IMR-90 (cell line): Measurements from ENCODE around the gene UNK. TPM values are rescaled to one million over a fixed set of nuclear protein-coding genes. Genes with fewer than 3 reads are reported as not detected.

Source experiments
- ATAC-seq: fragments of 200-7000 bp; cut with Tn5 transposase; 2 replicates; pipeline ENCODE4 v1.9.1; 2020; ENCODE audit warnings: low read depth, mild to moderate bottlenecking, moderate library complexity
- BruUV-seq: library from RNA; stranded (reverse); fragments of 400-500 nt; replicated peaks from 2 replicates; lab custom pipeline; 2021; lab: Mats Ljungman, UMichigan
- CTCF ChIA-PET: fragments of 300-600 bp; formaldehyde crosslinking; extraction: SDS; loops from one replicate; lab custom pipeline; 2021; ENCODE audit warnings: antibody characterized with exemption; lab: Yijun Ruan, JAX
- POLR2A ChIA-PET: fragments of 300-600 bp; sonication (Branson Sonifier 250); formaldehyde crosslinking; loops from one replicate; lab custom pipeline; 2022; ENCODE audit warnings: antibody characterized with exemption; ENCODE audit not compliant: unreplicated experiment; lab: Charles Lee
- DNase-seq: peaks from one replicate; pipeline ENCODE4 v3.0.0; 2013
- H2AFZ ChIP-seq: replicated peaks from 2 replicates; pipeline ENCODE3; 2013; ENCODE audit warnings: low read length, mild to moderate bottlenecking; ENCODE audit not compliant: poor library complexity
- H2AK5ac ChIP-seq: 2 replicates; pipeline ENCODE4 v1.6.1; 2013; ENCODE audit warnings: low read depth, low read length, inconsistent platforms
- H2AK9ac ChIP-seq: replicated peaks from 2 replicates; pipeline ENCODE3; 2013; ENCODE audit warnings: mild to moderate bottlenecking, low read depth, low read length, moderate library complexity; ENCODE audit not compliant: poor library complexity
- H2BK120ac ChIP-seq: 2 replicates; pipeline ENCODE4 v1.6.1; 2013; ENCODE audit warnings: low read depth, low read length, inconsistent platforms
- H2BK15ac ChIP-seq: 3 replicates; pipeline ENCODE4 v1.6.1; 2013; ENCODE audit warnings: low read depth, low read length, inconsistent platforms
- H2BK20ac ChIP-seq: 2 replicates; pipeline ENCODE4 v1.6.1; 2013; ENCODE audit warnings: low read depth, mild to moderate bottlenecking, inconsistent platforms, low read length, moderate library complexity
- H2BK5ac ChIP-seq: 2 replicates; pipeline ENCODE4 v1.6.1; 2013; ENCODE audit warnings: mild to moderate bottlenecking, low read depth, low read length, inconsistent platforms; ENCODE audit not compliant: poor library complexity, severe bottlenecking
- H3K14ac ChIP-seq: replicated peaks from 2 replicates; pipeline ENCODE4 v1.6.1; 2013; ENCODE audit warnings: low read depth, low read length, inconsistent platforms
- H3K18ac ChIP-seq: 2 replicates; pipeline ENCODE4 v1.6.1; 2013; ENCODE audit warnings: low read depth, low read length, control low read depth
- H3K23ac ChIP-seq: 2 replicates; pipeline ENCODE4 v1.6.1; 2013; ENCODE audit warnings: low read depth, low read length, inconsistent platforms
- H3K27ac ChIP-seq: 2 replicates; pipeline ENCODE4 v1.5.1; 2013; ENCODE audit warnings: mild to moderate bottlenecking, control low read depth, low read length; ENCODE audit not compliant: insufficient read depth
- H3K27me3 ChIP-seq: 2 replicates; pipeline ENCODE4 v1.6.1; 2013; ENCODE audit warnings: low read length; ENCODE audit not compliant: control insufficient read depth, insufficient read depth
- H3K36me3 ChIP-seq: 2 replicates; pipeline ENCODE4 v1.6.1; 2013; ENCODE audit warnings: low read length, mixed read lengths; ENCODE audit not compliant: control insufficient read depth, insufficient read depth
- H3K4ac ChIP-seq: 2 replicates; pipeline ENCODE4 v1.6.1; 2013; ENCODE audit warnings: low read depth, low read length, inconsistent platforms
- H3K4me1 ChIP-seq: 2 replicates; pipeline ENCODE4 v1.6.1; 2013; ENCODE audit warnings: low read length, mixed read lengths; ENCODE audit not compliant: control insufficient read depth, insufficient read depth
- H3K4me2 ChIP-seq: 2 replicates; pipeline ENCODE4 v1.6.1; 2013; ENCODE audit warnings: low read depth, mild to moderate bottlenecking, control low read depth, low read length, moderate library complexity
- H3K4me3 ChIP-seq: 2 replicates; pipeline ENCODE4 v1.5.1; 2013; ENCODE audit warnings: low read depth, mild to moderate bottlenecking, control low read depth, low read length, moderate library complexity; ENCODE audit not compliant: insufficient read depth
- H3K56ac ChIP-seq: 2 replicates; pipeline ENCODE4 v1.6.1; 2013; ENCODE audit warnings: low read length, inconsistent platforms; ENCODE audit not compliant: insufficient read depth; ENCODE audit errors: extremely low read depth
- H3K79me1 ChIP-seq, 2 experiments: 2 replicates each; pipeline ENCODE4 v1.6.1; 2013; ENCODE audit warnings: low read length in 2 of 2, inconsistent platforms in 1 of 2, low read depth in 1 of 2
- H3K9ac ChIP-seq: 2 replicates; pipeline ENCODE4 v1.6.1; 2013; ENCODE audit warnings: low read depth, low read length, control low read depth
- H3K9me1 ChIP-seq: 2 replicates; pipeline ENCODE4 v1.6.1; 2013; ENCODE audit warnings: low read length, inconsistent platforms; ENCODE audit not compliant: insufficient read depth
- H3K9me3 ChIP-seq: 2 replicates; pipeline ENCODE4 v1.6.1; 2013; ENCODE audit warnings: low read length; ENCODE audit not compliant: control insufficient read depth, insufficient read depth
- H4K20me1 ChIP-seq: 2 replicates; pipeline ENCODE4 v1.6.1; 2013; ENCODE audit warnings: low read length, inconsistent platforms; ENCODE audit not compliant: insufficient read depth
- H4K5ac ChIP-seq: 2 replicates; pipeline ENCODE4 v1.6.1; 2013; ENCODE audit warnings: mild to moderate bottlenecking, low read depth, low read length, control low read depth
- H4K8ac ChIP-seq, 2 experiments: 2 replicates each; pipeline ENCODE4 v1.6.1; 2013; ENCODE audit warnings: low read depth in 2 of 2, low read length in 2 of 2, control low read depth in 1 of 2, inconsistent platforms in 1 of 2
- H4K91ac ChIP-seq: 2 replicates; pipeline ENCODE4 v1.6.1; 2013; ENCODE audit warnings: low read depth, low read length, inconsistent platforms; ENCODE audit not compliant: insufficient read depth
- CEBPB ChIP-seq: IDR thresholded peaks from 2 replicates; pipeline ENCODE4 v1.6.1; 2012; ENCODE audit warnings: low read depth, low read length, improper control_type of control experiment
- FOS ChIP-seq: fragments of 150-350 bp; IDR thresholded peaks from 2 replicates; pipeline ENCODE4 v1.6.1; 2016; ENCODE audit warnings: low read depth, low read length
- MAZ ChIP-seq: IDR thresholded peaks from 2 replicates; pipeline ENCODE4 v1.6.1; 2012; ENCODE audit warnings: low read depth, mild to moderate bottlenecking, low read length, improper control_type of control experiment, moderate library complexity, borderline replicate concordance
- NFE2L2 ChIP-seq: fragments of 150-350 bp; IDR thresholded peaks from 2 replicates; pipeline ENCODE4 v1.6.1; 2016; ENCODE audit warnings: low read depth, mild to moderate bottlenecking, low read length
- WGBS, 2 experiments: methylation state at CpG; one replicate each; pipeline versions ENCODE4 v1.1.5 to v1.1.7; 2013; ENCODE audit warnings: missing lambda C conversion rate in 2 of 2; ENCODE audit not compliant: insufficient read length in 1 of 2; ENCODE audit errors: extremely low coverage in 2 of 2; 5-methylcytosine and 5-hydroxymethylcytosine counted together
- dilution Hi-C: fragments of 300-500 bp; cut with HindIII; formaldehyde crosslinking; loops from one replicate; pipeline ENCODE4 v1.14.3; 2018; ENCODE audit warnings: low sequenced_read_pairs; ENCODE audit not compliant: unreplicated experiment
- in situ Hi-C: fragments of 300-500 bp; cut with MboI; formaldehyde crosslinking; loops from 3 replicates; pipeline ENCODE4 v1.14.3; 2019; ENCODE audit warnings: low sequenced_read_pairs, inconsistent platforms, mixed read lengths
- intact Hi-C: fragments of 100-400 bp; cut with micrococcal nuclease; formaldehyde crosslinking; loops from 2 replicates; pipeline ENCODE4 v1.10.0; 2022
- polyA plus RNA-seq, 3 experiments: library from polyadenylated mRNA; depleted of rRNA; stranded (reverse); fragments of >200 nt; gene quantifications; 2 replicates each; pipeline ENCODE4 v1.2.3, GENCODE V29; 2012; ENCODE audit warnings: low replicate concordance in 1 of 3
- total RNA-seq: library from RNA; depleted of rRNA; stranded (reverse); fragments of >200 nt; gene quantifications from 2 replicates; pipeline ENCODE4 v1.2.3, GENCODE V29; 2012

The UNK gene
- total and polyA plus RNA-seq, 2 of the 4 experiments (the other 2 are of a cell fraction), result 15.4 to 17.3 TPM

- peaks cover 7% of the 10 kb centered on the region for H3K4me1 ChIP-seq
- ATAC-seq, result peak; percentile 99
- no peak overlapping the region for H3K4me2 ChIP-seq
These were observed 30.3 kb downstream of the UNK start for GRCh38 chr17:75814900-75815373.

More at GRCh38 chr17:75814900-75815373, 30.3 kb downstream of the UNK start:
- Histone ChIP-seq H2BK120ac (peak overlapping the region; percentile 54), H3K4me3 (no peak overlapping the region), H2AK5ac (peak overlapping the region; percentile 89), H3K14ac (peak overlapping the region; percentile 80), H2BK15ac (no peak overlapping the region; the same call in 2 of the 3 replicates), H3K56ac (no peak overlapping the region), H3K36me3 (peaks cover 70% of the 10 kb centered on the region), H4K91ac (peak overlapping the region; percentile 60; the same call in 1 of the 2 replicates), H3K18ac (no peak overlapping the region), H3K4ac (peak overlapping the region; percentile 90), H3K9me1 (peaks cover 14% of the 10 kb centered on the region; the same call in 1 of the 2 replicates), H3K23ac (no peak overlapping the region), H3K27me3 (no peaks in the 10 kb centered on the region), H2BK20ac (no peak overlapping the region; the same call in 1 of the 2 replicates), H4K5ac (peak overlapping the region; percentile 71; the same call in 1 of the 2 replicates), H2AFZ (peak overlapping the region; percentile 91), H4K20me1 (peaks cover 7% of the 10 kb centered on the region; the same call in 1 of the 2 replicates), H4K8ac (peak overlapping the region; percentile 8 to 94; a peak in 2 of 4 replicates), H3K27ac (peak overlapping the region; percentile 82), H3K9me3 (no peaks in the 10 kb centered on the region), H2AK9ac (peak overlapping the region; percentile 97), H3K79me1 (peaks cover 5 to 24% of the 10 kb centered on the region in 2 experiments), H3K9ac (peak overlapping the region; percentile 57; the same call in 1 of the 2 replicates), H2BK5ac (peak overlapping the region; percentile 97)
- in situ Hi-C loops, result no loop called here
- ChIA-PET CTCF (interaction anchor here (0.8 to 1.1 kb wide), 2 partner anchors 12 to 19 kb away, joined by 3 to 5 read pairs; no protein-coding TSS in a partner anchor), POLR2A (interaction anchor here (0.6 to 1.0 kb wide), 6 partner anchors 12 to 432 kb away, joined by 3 to 10 read pairs (median 4); partner anchors contain the start of gene WBP2)
- 76% methylated on average over 7 of the region's 13 CpGs; no CpG with 5 or more reads in 1 of the 2 experiments for WGBS, 2 experiments
- intact Hi-C loops, result no loop called here
- BruUV-seq, result no TSS peak
- dilution Hi-C loops, result no loop called here
- DNase-seq, result peak; percentile 79
- TF ChIP-seq CEBPB (no peak), MAZ (peak; percentile 77; the same call in 1 of the 2 replicates), NFE2L2 (no peak), FOS (peak; percentile 48; the same call in 1 of the 2 replicates)
